Vagina (tissue), 2 donors: ENCODE measurements around the gene CA7.

Source experiments
- POLR2A ChIP-seq, 2 donors: fragments of 450-650 bp; IDR thresholded peaks; one replicate each; pipeline ENCODE4 v1.6.1; 2017; ENCODE audit warnings: antibody characterized with exemption in 2 of 2, mild to moderate bottlenecking in 2 of 2, moderate library complexity in 2 of 2
- TF ChIP-seq, protein P1 (sequence below), 3 experiments: fragments of 450-650 bp in 2 of 3; fragments of 200-600 bp in 1 of 3; sonication (generic) in 1 of 3; IDR thresholded peaks; one replicate each; pipeline ENCODE4 v1.5.1; 2017 to 2019; ENCODE audit warnings: antibody characterized with exemption in 3 of 3, mild to moderate bottlenecking in 2 of 3, moderate library complexity in 2 of 3

DNA sequence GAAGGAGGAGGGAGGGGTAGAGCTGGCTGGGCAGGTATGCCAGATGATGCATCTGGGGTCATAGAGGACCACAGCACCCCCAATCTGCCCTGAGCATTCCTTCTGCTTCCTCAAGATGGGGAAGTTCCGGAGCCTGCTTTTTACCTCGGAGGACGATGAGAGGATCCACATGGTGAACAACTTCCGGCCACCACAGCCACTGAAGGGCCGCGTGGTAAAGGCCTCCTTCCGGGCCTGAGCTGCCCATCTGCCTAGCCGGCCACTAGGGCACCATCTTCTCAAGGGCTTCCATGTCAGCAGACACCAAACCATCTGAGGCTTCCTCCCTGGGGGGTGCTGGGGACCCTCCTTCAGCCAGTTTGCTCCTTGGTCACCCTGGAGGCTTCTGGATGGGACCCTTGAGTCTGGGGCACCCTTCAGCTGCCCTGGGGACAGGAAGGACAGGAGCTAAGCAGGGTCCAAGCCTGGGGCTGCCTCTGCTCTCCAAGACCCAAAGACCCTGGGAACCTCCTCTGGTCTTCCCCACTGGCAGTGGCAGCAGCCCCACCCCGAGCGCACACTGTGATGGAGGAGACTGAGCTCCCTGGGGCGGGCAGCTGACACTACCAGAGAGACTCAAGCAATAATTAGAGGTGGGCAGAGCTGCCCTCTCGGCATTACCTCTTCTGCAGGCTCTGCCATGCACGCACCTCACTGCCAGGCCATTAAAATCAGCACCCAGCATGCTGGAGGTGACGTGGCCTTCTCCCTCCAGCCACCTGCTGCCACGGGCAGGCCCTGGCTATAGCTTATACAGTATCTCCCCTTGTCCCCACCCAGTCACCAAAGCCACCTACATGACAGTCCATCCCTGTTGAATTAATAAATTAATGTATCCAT lies 9.3 kb downstream of the CA7 start:
- TF ChIP-seq, protein P1, sequence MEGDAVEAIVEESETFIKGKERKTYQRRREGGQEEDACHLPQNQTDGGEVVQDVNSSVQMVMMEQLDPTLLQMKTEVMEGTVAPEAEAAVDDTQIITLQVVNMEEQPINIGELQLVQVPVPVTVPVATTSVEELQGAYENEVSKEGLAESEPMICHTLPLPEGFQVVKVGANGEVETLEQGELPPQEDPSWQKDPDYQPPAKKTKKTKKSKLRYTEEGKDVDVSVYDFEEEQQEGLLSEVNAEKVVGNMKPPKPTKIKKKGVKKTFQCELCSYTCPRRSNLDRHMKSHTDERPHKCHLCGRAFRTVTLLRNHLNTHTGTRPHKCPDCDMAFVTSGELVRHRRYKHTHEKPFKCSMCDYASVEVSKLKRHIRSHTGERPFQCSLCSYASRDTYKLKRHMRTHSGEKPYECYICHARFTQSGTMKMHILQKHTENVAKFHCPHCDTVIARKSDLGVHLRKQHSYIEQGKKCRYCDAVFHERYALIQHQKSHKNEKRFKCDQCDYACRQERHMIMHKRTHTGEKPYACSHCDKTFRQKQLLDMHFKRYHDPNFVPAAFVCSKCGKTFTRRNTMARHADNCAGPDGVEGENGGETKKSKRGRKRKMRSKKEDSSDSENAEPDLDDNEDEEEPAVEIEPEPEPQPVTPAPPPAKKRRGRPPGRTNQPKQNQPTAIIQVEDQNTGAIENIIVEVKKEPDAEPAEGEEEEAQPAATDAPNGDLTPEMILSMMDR (IDR thresholded peaks at IDR 0.05): no peak
- no peak for TF ChIP-seq POLR2A (IDR thresholded peaks at IDR 0.05)
